Stimulated activated CD4-positive, alpha-beta T cell treated with anti-CD3 and anti-CD28 coated beads, Interleukin-1b, Interleukin-23, amount 100 ng/mL, for 4 hours (primary cell): ENCODE results near the gene FHIT.

Experiments
- DNase-seq, 2 donors: peaks; one replicate each; pipeline ENCODE4 v3.0.0-alpha.2; 2020; ENCODE audit warnings: low read depth in 2 of 2

FHIT gene

GRCh38 chr3:60220768-60221167 is 1030.5 kb downstream of the FHIT start:
- no peak for DNase-seq

DNA sequence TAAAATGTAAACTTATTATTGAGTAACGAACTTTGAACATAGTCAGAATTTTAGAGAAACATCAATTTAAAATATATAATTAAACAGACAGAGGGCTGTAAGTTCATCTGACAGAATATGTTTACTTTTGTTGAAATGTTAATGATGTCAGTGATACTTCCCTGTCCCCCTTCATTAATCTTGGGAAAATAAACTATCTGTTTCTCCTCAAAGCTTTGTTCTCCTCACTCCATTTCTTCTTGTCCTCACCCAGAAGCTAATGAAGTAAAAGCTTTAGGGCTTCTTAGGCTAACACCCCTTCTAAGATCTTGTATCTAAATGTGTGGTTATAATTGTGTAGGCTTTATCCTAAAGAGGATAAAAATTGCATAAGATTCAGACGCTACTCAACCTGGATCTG is 1031.8 kb downstream of the FHIT start:
- DNase-seq, result no peak

GRCh38 chr3:60217156-60217911 is 1033.9 kb downstream of the FHIT start:
- DNase-seq, result no peak

DNA sequence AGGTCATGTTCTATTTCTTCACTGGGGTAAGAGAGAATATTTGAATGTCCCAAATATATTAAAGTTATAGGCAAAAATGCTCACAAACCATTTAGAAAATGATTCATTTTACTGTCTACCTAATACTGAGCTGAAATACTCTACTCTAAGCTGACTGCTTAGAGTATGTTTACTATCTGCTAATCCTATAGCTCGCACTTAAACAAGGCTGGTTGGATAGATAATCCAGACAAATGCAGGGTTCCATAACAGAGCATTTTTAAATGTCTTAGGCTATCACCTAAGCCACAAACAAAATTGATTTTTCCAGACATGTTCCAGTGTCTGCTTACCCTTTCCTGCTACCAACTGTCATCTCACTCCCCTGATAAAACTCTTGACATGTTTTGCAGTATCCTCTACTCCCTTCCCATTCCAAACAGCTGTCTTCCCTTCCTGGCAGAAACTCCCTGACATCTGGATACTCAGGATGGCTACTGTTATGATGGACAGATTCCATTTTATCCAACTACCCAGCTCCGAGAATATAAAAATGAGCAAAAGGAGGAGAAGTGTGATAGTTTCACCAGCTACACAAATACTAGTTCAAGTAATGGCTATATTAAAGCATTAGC is 1034.7 kb downstream of the FHIT start:
- no peak for DNase-seq

DNA sequence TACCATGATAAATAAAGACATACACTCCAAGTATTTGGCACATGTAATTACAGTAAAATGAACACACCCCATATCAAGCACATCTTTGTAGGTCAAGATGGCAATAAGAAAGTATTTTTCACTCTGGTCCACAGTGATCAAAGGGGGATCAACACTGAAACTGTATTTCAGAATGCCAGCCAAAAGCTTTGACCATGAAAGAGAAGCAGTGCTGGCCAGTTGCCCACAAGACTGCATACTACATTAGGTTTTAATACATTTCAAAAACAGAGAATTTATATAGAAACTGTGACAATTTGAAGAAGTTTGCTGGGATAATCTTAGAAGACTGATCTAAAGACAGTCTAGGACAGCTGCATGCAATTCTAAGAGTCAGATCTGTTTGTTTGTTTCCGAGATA is 1035.3 kb downstream of the FHIT start:
- DNase-seq, result no peak

DNA sequence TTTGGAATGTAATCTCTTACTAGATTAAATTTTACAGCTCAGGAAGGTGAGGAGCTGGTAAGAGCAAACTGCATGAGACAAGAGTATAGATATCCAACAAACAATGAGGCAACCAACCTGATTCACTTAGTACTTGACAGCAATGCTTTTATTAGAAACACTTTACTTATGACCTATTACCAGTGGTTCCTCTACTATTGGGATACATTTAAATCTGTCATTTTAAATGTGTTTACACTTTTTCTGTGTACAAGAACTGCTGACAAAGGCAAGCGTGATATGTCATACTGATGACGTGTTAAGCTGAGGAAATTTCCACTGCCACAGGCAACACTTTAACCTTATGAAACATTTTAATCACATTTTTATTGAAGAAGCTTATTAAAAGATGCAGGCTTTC is 1043.3 kb downstream of the FHIT start:
- DNase-seq, result no peak

- DNase-seq, result no peak
These were observed 1045.0 kb downstream of the FHIT start for GRCh38 chr3:60206206-60206605.

- no peak for DNase-seq
These were observed 1049.1 kb downstream of the FHIT start for GRCh38 chr3:60202052-60202726.

DNA sequence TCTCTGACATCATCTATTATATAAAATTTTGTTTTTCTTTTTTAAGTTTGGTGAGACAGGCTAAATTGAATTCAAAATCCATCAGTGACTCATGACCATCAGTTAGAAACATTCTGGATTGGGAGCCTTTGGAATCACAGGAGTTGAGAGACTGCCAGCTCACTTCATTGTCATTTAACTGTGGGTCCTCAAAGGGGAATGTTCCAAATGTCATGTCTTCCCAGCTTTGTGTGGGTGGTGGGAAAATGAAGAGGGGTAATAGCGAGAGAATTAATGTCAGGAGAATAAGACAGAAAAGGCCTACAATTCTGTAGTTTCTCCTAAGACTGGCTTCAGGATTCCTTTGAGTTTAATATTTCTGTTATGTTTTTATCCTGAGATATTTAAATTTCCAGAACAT is 1051.9 kb downstream of the FHIT start:
- no peak for DNase-seq

- DNase-seq, result no peak
These were observed 1053.0 kb downstream of the FHIT start for GRCh38 chr3:60198179-60198720.

DNA sequence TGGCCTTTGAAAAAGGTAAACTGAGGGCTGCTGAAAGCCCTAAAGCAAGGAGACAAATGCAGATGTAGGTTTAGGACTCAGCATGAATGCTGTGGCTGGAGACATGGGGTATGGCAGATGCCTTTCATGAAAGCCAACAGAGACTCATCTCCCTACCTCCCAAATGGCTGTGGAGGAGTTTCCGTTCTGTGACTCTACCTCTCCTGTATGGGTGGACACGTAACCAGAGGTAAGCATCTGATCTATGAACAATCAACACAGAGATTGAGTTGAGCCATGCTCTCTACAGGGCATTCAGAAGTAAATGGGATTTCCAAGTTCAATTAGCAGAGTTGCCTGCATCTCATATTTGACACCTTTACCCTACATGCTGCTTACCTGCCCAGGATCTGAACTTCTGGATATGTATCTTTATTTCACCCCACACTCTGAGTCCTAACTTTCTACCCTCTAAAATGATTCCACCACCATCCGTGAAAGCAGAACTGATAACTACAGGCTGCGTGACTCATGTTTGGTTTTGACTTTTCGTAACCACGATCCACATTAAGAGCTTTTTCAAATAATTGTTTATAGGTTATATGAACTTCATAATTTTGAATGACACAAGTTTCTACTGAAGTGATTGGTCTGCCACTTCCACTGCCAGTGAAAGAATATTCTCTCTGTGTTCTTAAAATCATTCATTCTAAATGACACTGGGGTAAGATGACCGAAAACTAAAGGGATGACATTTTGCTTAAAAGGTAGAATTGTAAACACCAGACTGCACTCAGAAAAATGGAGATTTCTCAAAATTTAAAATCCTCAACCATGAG is 1058.7 kb downstream of the FHIT start:
- no peak for DNase-seq

DNA sequence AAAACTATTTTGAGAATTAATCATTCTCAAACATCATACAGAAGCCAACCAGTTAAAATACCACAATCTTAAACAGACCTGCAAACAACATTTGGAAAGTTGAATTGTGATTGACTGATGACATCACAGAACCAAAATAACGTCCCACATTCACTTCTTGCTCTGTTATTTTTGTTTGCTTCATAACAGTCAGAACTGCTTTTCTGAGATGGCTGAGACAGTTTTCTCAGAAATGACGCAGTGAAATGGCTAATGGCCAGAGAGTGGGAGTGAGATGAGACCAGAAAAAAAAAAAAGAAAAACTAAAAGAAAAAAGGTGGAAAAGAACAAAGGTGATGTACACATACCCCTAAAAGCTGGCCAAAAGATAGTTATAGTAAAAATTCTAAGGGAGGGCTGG is 1061.2 kb downstream of the FHIT start:
- no peak for DNase-seq

GRCh38 chr3:60189304-60189703 is 1061.9 kb downstream of the FHIT start:
- no peak for DNase-seq

- no peak for DNase-seq
These were observed 1062.4 kb downstream of the FHIT start for GRCh38 chr3:60188803-60189202.

DNA sequence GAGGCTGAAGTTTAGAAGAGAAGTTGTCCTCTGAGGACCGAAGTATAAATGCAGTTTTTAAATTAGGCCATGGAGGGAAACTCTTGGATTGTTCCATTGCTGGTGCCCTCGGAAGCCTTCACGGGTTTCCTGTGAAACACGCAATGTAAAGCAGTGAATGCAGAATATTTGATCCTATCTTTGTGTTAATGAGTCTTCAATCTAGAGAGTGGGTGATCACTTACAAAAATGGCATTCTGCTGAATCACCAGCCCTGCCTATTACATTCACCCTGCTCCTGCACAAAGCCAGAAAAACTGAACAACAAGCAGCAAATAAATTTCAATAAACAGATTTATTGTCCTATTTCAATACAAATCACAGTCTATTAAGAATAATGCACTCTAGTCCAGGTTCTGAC is 1063.9 kb downstream of the FHIT start:
- DNase-seq, result no peak

GRCh38 chr3:60186359-60186758 is 1064.9 kb downstream of the FHIT start:
- DNase-seq, result no peak

- DNase-seq, result no peak
These were observed 1066.1 kb downstream of the FHIT start for GRCh38 chr3:60185161-60185560.

GRCh38 chr3:60182697-60183096 is 1068.6 kb downstream of the FHIT start:
- DNase-seq, result no peak

DNA sequence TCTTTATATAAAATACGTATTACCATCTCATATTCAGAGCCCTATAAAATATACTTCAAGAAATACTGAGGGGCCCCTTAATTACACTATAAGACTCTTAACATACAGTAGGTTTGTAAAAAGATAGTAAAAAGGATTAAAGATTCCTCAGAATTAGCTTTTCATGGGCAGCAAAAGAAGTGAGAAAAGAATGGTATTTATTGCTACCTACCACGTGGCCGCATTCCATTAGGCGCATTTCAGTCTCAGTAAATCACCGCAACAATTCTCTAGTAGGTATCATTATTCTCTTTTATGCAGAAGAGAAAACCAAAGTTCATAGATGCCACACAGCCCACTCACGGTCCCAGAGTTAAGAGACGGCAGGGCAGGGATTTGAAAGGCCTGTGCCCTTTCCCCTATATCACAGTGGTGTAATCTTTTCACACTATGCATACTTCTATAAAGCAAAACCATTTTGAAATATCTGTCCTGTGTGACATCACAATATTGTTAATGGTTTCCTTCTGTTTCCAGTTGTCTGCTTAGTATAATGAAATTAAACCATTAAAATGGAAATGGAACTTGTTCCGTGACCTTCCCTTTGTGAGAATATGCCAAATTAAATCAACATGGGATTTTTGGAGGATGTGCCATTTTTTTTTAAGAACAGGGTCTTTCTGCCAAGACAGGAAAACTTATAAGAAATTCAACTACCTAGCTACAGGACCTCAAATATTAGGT is 1072.2 kb downstream of the FHIT start:
- no peak for DNase-seq

GRCh38 chr3:60177726-60178125 is 1073.5 kb downstream of the FHIT start:
- no peak for DNase-seq

DNA sequence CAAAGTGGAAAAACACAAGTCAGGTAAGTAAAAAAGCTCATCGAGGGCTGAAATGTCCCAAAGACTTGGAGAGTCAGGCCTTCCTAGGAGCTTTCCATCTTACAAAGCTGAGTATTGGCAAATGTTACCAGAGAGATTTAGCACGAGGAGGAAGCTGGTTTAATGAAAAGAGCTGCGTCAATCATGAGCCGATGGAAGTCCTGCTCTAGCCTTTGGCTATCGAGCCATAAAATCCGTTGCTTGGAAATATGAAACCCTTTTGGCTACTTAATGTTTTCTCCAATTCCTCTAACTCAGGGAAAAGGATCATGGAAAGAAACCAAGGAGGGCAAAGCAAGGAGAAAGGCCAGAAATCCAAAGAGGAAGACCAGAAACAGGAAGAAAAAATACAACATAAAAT is 1074.6 kb downstream of the FHIT start:
- DNase-seq, result no peak
